ENCODE results near the gene PIGH. TPM values are rescaled to one million over a fixed set of nuclear protein-coding genes. Genes with fewer than 3 reads are reported as not detected.

Gene PIGH
- polyA plus RNA-seq, 3 donors: 44.7 to 48.9 (median 44.9) TPM

- DNase-seq (ENCODE audit: low read depth in 3 of 3, low spot score in 2 of 3): no peak
These were observed 23.7 kb downstream of the PIGH start for GRCh38 chr14:67576216-67576955.

DNA sequence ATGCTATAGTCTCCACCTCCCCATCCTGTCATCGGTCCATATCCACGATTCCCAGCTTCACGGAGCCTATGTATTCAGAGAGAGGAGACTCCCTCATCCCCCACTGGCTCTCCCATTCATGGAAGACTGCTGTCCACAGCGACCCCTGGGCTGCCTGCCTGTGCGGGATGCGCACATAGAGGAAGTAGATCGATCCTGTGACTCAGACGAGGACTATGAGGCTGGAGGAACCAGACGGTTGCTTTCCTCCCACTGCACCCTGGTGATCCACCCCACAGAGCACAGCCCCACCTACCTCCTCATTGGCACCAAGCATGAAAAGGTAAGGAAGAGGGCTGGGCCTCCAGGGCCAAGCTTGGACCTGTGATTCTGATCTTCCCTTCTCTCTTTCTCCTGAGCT, 24.4 kb downstream of the PIGH start:
- no peak for DNase-seq (ENCODE audit: low read depth in 3 of 3, low spot score in 2 of 3)

- no peak for DNase-seq (ENCODE audit: low read depth in 3 of 3, low spot score in 2 of 3)
These were observed 25.3 kb downstream of the PIGH start for GRCh38 chr14:67574806-67575205.

GRCh38 chr14:67574156-67574555, 25.9 kb downstream of the PIGH start:
- no peak for DNase-seq (ENCODE audit: low read depth in 3 of 3, low spot score in 2 of 3)

DNA sequence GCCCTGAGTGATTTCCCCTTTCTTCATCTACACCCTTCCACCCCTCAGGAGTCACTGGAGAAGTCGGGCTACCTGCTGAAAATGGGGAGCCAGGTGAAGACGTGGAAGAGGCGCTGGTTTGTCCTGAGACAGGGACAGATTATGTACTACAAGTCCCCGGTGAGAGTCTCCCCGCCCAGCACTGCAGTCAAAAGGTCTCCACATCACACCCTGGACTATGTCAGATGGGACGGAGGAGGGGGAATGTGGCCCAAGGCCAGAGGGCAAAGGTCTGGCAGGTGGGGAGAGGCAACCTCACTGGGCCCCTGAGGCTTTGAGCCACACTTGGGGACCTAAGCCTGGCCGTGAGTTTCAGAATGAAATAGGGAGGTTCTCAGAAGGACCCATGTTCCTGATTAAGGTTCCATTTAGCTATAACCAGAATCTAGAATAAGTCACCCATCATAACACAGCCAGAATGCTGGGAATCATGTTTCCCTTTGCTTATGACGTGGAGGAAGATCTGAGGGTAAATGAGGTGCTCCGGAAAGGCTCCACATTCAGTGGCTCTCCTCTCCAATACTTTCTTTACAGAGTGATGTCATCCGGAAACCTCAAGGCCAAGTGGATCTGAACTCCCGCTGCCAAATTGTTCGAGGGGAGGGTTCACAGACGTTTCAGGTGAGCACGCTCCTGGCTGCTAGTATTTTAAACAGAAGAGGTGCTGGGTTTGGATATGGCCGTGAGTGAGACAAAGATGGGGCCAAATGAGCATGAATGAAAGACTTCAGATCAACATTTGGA, 26.6 kb downstream of the PIGH start:
- no peak for DNase-seq (ENCODE audit: low read depth in 3 of 3, low spot score in 2 of 3)

DNA sequence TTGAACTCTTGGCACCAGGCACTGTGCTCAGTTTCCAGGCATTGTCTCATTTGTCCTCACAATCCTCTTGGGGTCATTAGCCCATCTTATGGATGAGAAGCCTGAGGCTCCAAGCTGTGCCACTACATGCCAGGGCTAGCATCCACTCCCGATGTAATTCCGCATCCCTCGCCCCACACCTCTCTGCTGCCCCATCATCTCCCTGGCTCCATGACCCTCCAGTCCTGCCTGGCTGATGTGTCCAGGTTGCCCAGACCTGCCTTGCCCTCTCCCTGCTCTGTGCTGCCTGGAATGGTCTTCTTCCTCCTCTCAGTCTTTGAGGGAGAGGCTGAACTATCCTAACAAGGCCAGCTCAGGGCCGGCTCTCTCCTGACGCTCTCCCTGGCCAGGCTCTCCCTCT, 27.5 kb downstream of the PIGH start:
- DNase-seq (ENCODE audit: low read depth in 3 of 3, low spot score in 2 of 3): no peak

- DNase-seq (ENCODE audit: low read depth in 3 of 3, low spot score in 2 of 3): no peak
These were observed 28.1 kb downstream of the PIGH start for GRCh38 chr14:67571991-67572323.

GRCh38 chr14:67571275-67571990, 28.6 kb downstream of the PIGH start:
- peak in 2 of 3 donors; percentile 31 to 37 for DNase-seq (ENCODE audit: low read depth in 3 of 3, low spot score in 2 of 3)

DNA sequence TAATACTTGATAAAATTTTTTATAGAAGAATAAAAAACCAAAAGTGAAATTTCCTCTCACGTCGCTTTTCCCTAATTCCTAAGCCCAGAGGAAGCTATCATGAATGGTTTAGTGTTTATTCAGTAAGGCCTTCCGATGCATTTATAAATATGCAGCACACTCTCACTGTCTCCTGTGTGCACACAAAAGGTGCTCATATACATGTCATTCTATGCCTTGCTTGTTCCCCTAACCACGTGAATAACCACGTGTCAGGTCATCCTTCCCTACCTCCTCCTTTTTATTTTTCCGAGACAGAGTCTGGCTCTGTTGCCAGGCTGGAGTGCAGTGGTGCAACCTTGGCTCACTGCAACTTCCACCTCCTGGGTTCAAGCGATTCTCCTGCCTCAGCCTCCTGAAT, 29.6 kb downstream of the PIGH start:
- DNase-seq (ENCODE audit: low read depth in 3 of 3, low spot score in 2 of 3): no peak

DNA sequence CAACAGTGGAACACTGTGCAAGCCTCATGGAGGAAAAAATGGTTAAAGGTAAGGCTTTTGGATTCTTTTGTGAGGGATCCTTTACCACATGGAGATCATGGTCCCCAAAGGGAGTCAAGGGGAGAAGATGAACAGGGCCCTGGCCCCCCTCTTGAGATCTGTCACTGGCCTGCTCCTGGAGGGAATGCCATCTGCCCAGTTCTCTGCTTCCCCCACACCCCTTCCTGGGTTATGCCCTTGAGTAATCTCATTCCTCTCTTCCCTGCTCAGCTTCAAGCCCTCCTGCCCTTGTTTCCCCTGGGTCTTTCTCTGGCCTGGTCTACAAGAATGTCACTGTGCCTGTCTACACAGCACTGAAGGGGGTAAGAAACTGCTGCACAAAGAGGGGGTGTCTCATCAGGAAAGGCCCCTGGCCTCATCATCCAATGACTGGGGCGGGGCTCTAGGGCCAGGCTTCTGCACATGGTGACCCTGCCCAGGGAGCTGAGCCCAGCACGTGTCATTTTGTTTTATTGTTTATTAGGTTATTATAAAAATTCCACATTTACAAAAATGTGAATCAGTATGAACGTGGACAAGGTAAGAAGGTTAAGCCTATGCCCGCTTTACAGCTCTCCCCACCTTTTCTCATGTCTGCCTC, 30.3 kb downstream of the PIGH start:
- DNase-seq (ENCODE audit: low read depth in 3 of 3, low spot score in 2 of 3): no peak

GRCh38 chr14:67569011-67569650, 30.9 kb downstream of the PIGH start:
- DNase-seq (ENCODE audit: low read depth in 3 of 3, low spot score in 2 of 3): no peak

DNA sequence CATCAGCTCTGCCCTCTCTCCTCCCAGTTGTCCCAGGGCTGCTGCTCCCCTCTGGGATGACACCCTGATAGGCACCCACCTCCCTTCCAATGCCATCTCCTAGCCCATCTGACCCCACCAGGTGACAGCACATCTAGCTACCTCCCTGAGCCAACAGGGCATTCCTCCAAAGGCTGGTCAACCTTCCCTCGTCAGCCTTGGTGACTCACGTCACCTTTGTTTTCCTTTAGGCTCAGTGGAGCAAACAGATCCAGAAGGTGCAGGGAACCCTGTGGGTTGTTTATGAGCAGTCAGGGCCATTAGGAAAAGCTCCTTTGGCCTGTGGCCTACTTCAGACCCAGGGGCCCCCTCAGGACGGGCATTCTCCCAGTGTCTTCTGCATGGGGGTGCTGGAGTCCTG, 32.4 kb downstream of the PIGH start:
- DNase-seq (ENCODE audit: low read depth in 3 of 3, low spot score in 2 of 3): no peak

DNA sequence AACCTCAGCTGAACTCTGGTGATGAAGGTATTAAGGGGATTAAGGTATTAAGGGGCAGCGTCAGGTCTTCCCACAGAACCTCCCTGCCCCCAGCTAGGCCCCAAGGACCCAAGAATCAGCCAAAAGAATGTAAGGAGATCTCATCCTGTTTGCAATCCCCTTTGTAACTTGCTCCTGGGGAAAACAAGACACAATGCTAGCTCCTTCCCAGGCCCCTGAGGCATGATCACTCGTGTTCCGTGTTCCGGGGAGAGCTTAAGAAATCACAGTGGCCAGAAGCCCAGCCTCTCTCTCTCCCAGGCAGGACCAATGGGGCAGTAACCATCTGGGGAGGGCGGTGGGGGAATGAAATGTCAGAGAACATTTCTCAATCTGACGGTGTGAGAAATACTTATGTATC, 33.2 kb downstream of the PIGH start:
- DNase-seq (ENCODE audit: low read depth in 3 of 3, low spot score in 2 of 3): no peak

GRCh38 chr14:67564236-67564635, 35.8 kb downstream of the PIGH start:
- no peak for DNase-seq (ENCODE audit: low read depth in 3 of 3, low spot score in 2 of 3)

DNA sequence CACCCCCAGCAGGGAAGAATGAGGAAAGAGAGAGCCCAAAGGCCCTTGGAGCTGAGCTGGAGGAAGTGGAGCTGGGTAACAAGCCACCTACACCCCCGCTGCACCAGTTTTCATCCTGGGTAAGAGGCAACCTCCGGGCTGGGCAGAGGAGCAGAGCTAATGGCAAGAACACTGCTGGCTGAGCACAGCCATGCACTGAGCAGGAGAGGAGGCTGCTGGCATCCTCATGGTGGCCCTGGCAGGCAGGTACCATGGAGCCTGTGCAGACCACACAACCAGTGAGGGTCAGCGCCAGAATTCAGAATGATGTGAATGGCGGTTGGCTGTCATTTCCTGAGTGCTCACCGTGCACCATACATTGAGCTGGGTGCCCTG, 37.3 kb downstream of the PIGH start:
- DNase-seq (ENCODE audit: low read depth in 3 of 3, low spot score in 2 of 3): no peak

DNA sequence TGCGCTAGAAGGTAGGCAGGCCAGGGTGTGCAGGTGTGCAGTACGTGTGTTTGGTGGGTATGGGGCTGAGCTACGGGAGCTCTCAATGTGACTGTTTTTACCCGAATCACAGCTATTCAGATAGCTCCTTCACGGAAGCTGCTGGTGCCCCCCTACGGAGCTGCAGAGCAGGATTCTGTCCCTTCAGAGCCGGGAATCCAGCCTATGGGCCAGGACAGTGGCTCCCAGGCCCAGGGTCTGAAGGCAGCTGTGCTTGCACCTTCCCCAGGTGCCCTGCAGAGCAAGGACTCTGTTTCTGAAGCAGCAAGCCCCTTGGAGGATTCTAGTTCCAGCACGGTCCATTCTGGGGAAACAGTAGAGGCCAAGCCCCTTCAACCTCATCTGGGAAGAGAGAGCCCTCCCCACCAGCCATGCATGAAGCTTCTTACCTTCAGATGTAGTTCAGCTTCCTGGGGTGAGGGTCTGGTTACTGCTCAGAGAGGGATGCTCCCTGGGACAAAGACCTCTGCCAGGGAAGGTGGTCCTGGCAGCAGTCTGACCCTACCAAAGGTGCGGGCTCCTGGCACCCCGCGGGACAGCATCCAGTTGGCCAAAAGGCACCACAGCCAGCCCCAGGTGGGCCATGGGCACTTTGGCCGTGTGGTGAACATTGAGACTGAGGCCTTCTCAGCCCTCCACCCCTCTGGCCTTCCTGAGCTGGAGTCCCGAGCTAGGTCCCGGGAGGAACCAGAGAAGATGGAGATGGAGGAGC, 37.9 kb downstream of the PIGH start:
- DNase-seq (ENCODE audit: low read depth in 3 of 3, low spot score in 2 of 3): no peak

DNA sequence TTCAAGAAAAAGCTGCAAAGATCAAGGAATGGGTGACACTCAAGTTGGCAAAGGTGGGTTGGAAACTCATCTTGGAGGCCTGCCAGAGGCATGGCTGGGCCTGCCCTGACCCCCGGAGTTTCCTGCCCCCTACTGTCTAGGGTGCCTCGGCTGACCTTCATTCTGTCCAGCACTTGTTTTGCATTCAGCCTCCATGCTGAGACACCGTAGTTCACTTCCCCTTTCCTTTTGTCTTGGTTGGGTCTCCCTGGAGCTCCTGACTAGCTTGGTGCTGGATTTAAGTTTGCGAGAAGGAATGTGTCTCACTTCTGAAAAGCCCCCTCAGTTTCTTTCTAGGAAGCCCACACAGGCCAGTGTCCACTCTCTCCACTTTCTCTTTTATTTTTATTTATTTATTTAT, 40.4 kb downstream of the PIGH start:
- no peak for DNase-seq (ENCODE audit: low read depth in 3 of 3, low spot score in 2 of 3)

DNA sequence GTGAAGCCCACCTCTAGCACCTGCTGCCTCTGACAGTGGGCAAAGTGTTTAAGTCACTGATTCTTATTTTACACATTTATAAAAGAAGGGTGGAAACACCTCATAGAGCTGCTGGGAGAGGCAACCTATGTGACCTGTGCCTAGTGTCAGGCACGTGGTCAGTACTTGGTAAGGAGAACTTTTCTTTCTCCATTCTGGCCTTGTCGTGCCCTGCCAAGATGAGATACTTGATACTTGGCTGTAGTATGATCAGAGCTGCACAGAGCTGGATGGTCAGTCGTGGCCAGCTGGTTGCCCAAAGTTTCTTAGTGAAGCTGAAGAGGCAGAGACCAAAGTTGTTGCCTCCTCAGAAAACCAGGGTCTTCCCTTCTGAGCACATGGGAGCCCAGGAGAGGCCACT, 42.4 kb downstream of the PIGH start:
- no peak for DNase-seq (ENCODE audit: low read depth in 3 of 3, low spot score in 2 of 3)

GRCh38 chr14:67557118-67557517, 43.0 kb downstream of the PIGH start:
- DNase-seq (ENCODE audit: low read depth in 3 of 3, low spot score in 2 of 3): no peak

DNA sequence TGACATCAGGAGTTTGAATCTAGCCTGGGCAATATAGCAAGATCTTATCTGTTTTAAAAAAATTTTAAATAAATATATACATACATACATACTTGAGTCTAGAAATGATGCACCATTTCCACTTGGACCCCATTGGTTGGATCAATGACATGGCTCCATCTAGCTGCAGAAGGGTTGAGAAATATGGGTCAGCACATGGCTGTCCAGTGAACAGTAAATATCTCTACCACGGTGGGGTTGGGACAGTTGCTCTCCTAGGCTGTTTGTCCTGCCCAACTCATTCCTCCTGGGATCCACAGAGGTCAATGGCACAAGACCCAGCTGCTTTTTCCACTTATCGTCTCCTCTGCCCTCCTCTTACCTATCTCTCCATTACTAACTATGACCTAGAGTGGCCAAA, 43.4 kb downstream of the PIGH start:
- no peak for DNase-seq (ENCODE audit: low read depth in 3 of 3, low spot score in 2 of 3)

Data from right renal cortex interstitium (tissue), 3 donors.